Endothelial cell of umbilical vein (primary cell): ENCODE results near the gene RALGPS1. TPM values are rescaled to one million over a fixed set of nuclear protein-coding genes. Genes with fewer than 3 reads are reported as not detected.

Experiments used
- BruUV-seq: library from RNA; stranded (reverse); fragments of 400-500 nt; replicated peaks from 2 replicates; lab custom pipeline; 2021; lab: Mats Ljungman, UMichigan
- CTCF ChIA-PET: fragments of 300-600, 350-600 bp; sonication (Branson Sonifier 250); formaldehyde crosslinking; loops from one replicate; lab custom pipeline; 2021; ENCODE audit warnings: antibody characterized with exemption, inconsistent platforms; lab: Charles Lee
- POLR2A ChIA-PET: fragments of 300-600, 350-600 bp; sonication (Branson Sonifier 250); formaldehyde crosslinking; loops from one replicate; lab custom pipeline; 2021; ENCODE audit warnings: antibody characterized with exemption, inconsistent platforms; lab: Charles Lee
- DNase-seq: peaks from one replicate; pipeline ENCODE4 v3.0.0-alpha.2; 2011; ENCODE audit warnings: low read depth, low spot score
- FAIRE-seq: peaks from 2 replicates; lab custom pipeline; 2011; peaks lifted over from hg19 to GRCh38; lab: Jason Lieb, UNC
- H2AFZ ChIP-seq: 2 replicates; pipeline ENCODE4 v1.6.0; 2012; ENCODE audit warnings: low read depth, low read length, control low read depth, inconsistent platforms
- H3K27ac ChIP-seq: 2 replicates; pipeline ENCODE4 v1.5.1; 2011; ENCODE audit warnings: low read depth, mild to moderate bottlenecking, control low read depth, low read length, moderate library complexity; ENCODE audit not compliant: insufficient read depth
- H3K27me3 ChIP-seq, 2 experiments: 2 replicates each; pipeline versions ENCODE4 v1.6.0 to v1.6.1; 2011; ENCODE audit warnings: low read length in 2 of 2, mixed read lengths in 1 of 2; ENCODE audit not compliant: control insufficient read depth in 2 of 2, insufficient read depth in 2 of 2
- H3K36me3 ChIP-seq, 2 experiments: 2 replicates in 1 of 2; 3 replicates in 1 of 2; pipeline ENCODE4 v1.5.1; 2011; ENCODE audit warnings: low read length in 2 of 2, mild to moderate bottlenecking in 1 of 2, moderate library complexity in 1 of 2; ENCODE audit not compliant: control insufficient read depth in 2 of 2, insufficient read depth in 2 of 2; ENCODE audit errors: extremely low read depth in 1 of 2
- H3K4me1 ChIP-seq: 3 replicates; pipeline ENCODE4 v1.5.1; 2011; ENCODE audit warnings: mild to moderate bottlenecking, low read length; ENCODE audit not compliant: control insufficient read depth, insufficient read depth; ENCODE audit errors: extremely low read depth
- H3K4me2 ChIP-seq: 2 replicates; pipeline ENCODE4 v1.6.1; 2011; ENCODE audit warnings: low read length, control low read depth, mixed read lengths; ENCODE audit not compliant: insufficient read depth
- H3K4me3 ChIP-seq, 3 experiments: fragments of 200-600 bp in 1 of 3; sonication (generic), shearing (Covaris generic) in 1 of 3; replicated peaks in 1 of 3; 2 replicates each; pipeline ENCODE4 v1.5.1; 2011 to 2016; ENCODE audit warnings: control low read depth in 3 of 3, low read length in 3 of 3, mild to moderate bottlenecking in 2 of 3, inconsistent platforms in 1 of 3, low read depth in 1 of 3, moderate library complexity in 1 of 3; ENCODE audit not compliant: insufficient read depth in 1 of 3
- H3K79me2 ChIP-seq: 2 replicates; pipeline ENCODE4 v1.6.0; 2012; ENCODE audit warnings: low read length, inconsistent platforms; ENCODE audit not compliant: control insufficient read depth, insufficient read depth
- H3K9ac ChIP-seq: replicated peaks from 2 replicates; pipeline ENCODE3; 2011; ENCODE audit warnings: low read length, control low read depth; ENCODE audit not compliant: insufficient read depth; ENCODE audit errors: extremely low read depth
- H3K9me1 ChIP-seq: replicated peaks from 3 replicates; pipeline ENCODE4 v1.6.0; 2011; ENCODE audit warnings: mild to moderate bottlenecking, low read length; ENCODE audit not compliant: control insufficient read depth, insufficient read depth; ENCODE audit errors: extremely low read depth
- H3K9me3 ChIP-seq: replicated peaks from 2 replicates; pipeline ENCODE4 v1.5.1; 2012; ENCODE audit warnings: low read length, inconsistent platforms; ENCODE audit not compliant: control insufficient read depth, insufficient read depth
- H4K20me1 ChIP-seq: replicated peaks from 2 replicates; pipeline ENCODE3; 2011; ENCODE audit warnings: mild to moderate bottlenecking, low read length; ENCODE audit not compliant: control insufficient read depth, insufficient read depth; ENCODE audit errors: extremely low read depth
- CTCF ChIP-seq, 2 donors: IDR thresholded peaks; 1 replicate in 1 of 2; 2 replicates in 1 of 2; pipeline ENCODE4 v1.5.1; 2011; ENCODE audit warnings: low read length in 2 of 2, mild to moderate bottlenecking in 2 of 2, moderate library complexity in 2 of 2, control low read depth in 1 of 2, inconsistent platforms in 1 of 2, low read depth in 1 of 2; ENCODE audit not compliant: insufficient read depth in 1 of 2; ENCODE audit errors: extremely low read depth in 1 of 2
- EZH2 ChIP-seq: IDR thresholded peaks from 2 replicates; pipeline ENCODE4 v1.6.1; 2012; ENCODE audit warnings: borderline replicate concordance, low read depth, mild to moderate bottlenecking, moderate library complexity, low read length, inconsistent platforms; ENCODE audit not compliant: severe bottlenecking
- GATA2 ChIP-seq: IDR thresholded peaks from 2 replicates; pipeline ENCODE4 v1.7.0; 2011; ENCODE audit warnings: low read depth, mild to moderate bottlenecking, moderate library complexity, mixed read lengths, low read length; ENCODE audit not compliant: insufficient read length, insufficient read depth
- MYC ChIP-seq: IDR thresholded peaks from one replicate; pipeline ENCODE4 v1.6.1; 2011; ENCODE audit warnings: mild to moderate bottlenecking, low read depth, low read length
- POLR2A ChIP-seq: IDR thresholded peaks from 2 replicates; pipeline ENCODE4 v1.6.1; 2012; ENCODE audit warnings: low read depth, mild to moderate bottlenecking, control low read depth, low read length
- dilution Hi-C: fragments of 300-500 bp; cut with MboI; formaldehyde crosslinking; loops from one replicate; pipeline ENCODE4 v1.15.0; 2019; ENCODE audit warnings: low sequenced_read_pairs; ENCODE audit not compliant: extremely low pct_ligation_motif_present
- intact Hi-C: fragments of 100-400 bp; cut with micrococcal nuclease; formaldehyde crosslinking; loops from one replicate; pipeline ENCODE4 v1.10.0; 2022
- polyA plus RNA-seq, 4 experiments: library from polyadenylated mRNA; depleted of rRNA in 3 of 4; stranded (reverse) in 3 of 4; unstranded in 1 of 4; fragments of >200 nt; gene quantifications; 2 replicates each; pipeline versions ENCODE4 v1.2.1 to v1.2.3, GENCODE V29; 2011 to 2012; ENCODE audit warnings: missing spikeins in 1 of 4
- total RNA-seq: library from RNA; stranded (reverse); gene quantifications from 2 replicates; pipeline ENCODE4 v1.2.3, GENCODE V29; 2021

Gene RALGPS1
- total and polyA plus RNA-seq, 2 donors (not counting 3 experiments of a cell fraction or from before 2014, with no cell fraction given) = 3.8 to 5.5 TPM

GRCh38 chr9:126988857-126989256 is 74.3 kb downstream of the RALGPS1 start:
- BruUV-seq = no TSS peak
- FAIRE-seq (no peak), DNase-seq (no peak)
- intact Hi-C loops = no loop called here
- Histone ChIP-seq H2AFZ (no peak overlapping the region), H3K27me3 (no peaks in the 10 kb centered on the region), H4K20me1 (no peaks in the 10 kb centered on the region), H3K9me3 (no peaks in the 10 kb centered on the region), H3K4me2 (no peak overlapping the region), H3K4me3 (no peak overlapping the region), H3K9me1 (no peaks in the 10 kb centered on the region), H3K4me1 (peaks cover 7% of the 10 kb centered on the region), H3K27ac (no peak overlapping the region), H3K9ac (no peak overlapping the region), H3K36me3 (no peaks in the 10 kb centered on the region), H3K79me2 (no peaks in the 10 kb centered on the region)
- ChIA-PET CTCF (no interaction called here), POLR2A (no interaction called here)
- dilution Hi-C loops = no loop called here
- TF ChIP-seq POLR2A (no peak), CTCF (IDR thresholded peaks at IDR 0.05; ENCODE audit: extremely low read depth in 1 of 2, insufficient read depth in 1 of 2, low read depth in 1 of 2, low read length in 2 of 2) (no peak), MYC (no peak), EZH2 (no peak), GATA2 (no peak)
